ENCODE measurements around the gene CNTD1.

Gene CNTD1

DNA sequence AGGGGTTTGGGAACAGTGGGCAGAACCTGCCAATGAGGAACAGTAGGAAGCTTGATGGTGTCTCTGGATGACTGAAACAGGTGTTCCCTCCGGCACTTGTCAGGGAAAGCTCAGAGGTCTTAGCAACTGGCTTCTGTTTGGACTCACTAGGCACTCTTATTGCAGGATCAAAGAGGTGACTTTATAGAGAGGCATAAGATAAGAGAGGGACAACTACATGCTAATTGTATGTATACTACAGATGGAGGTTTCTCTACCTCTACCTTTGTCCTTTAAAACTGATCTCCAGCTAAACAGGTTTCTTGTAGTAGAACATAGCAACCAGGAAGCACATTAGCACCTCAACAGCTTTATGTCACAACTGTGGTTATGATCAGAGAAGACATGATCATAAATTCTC, 7.6 kb downstream of the CNTD1 start:
- DNase-seq, result no peak

DNA sequence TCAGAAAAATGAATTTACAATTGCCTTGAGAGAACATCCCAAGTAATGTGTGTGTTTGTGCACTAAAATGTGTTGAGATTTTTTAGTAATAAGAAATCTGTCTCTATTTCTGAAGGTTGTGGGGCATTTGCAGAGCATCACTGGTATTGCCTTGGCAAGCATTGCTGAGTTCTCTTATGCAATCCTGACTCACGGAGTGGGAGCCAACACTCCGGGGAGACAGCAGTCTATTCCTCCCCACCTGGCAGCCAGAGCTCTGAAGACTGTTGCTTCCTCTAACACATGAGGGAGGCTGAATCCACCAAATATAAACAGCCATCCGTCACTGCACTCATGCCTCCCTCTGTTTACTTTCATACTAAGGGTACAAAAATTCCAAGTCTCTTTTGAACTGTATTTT, 10.6 kb downstream of the CNTD1 start:
- peak; percentile 92 for DNase-seq

DNA sequence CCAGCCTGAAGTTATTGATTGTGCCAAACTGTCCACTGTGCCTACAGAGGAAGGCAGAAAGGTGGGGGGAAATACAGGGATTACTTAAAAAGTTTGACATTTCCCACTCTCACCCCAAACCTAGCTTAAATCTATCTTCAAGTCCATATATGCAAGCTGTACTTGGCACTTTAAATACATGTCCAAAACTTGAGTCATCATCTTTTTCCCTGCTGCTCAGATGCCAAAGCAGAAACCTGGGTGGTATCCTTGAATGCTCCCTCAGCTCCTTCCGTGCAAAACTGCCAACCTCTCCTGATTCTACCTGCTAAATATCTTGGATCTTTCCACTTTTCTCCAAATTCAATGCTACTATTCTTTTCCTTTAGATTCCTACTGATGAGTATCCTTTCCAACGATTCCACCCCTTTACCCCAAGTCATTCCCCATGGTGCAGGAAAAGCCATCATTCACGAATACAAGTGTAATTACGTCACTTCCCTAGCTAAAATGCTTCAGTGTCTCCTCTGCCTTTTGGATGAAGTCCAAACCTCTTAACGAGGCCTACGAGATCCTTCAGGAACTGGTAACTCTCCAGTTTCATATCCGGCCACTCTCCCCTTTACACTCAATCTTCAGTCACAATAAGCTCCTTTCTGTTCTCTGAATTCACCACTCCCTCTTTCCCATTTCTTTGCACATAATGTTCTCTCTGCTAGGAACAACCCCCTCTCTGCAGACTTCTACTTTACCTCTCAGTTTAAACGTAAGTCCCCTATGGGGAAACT, 16.2 kb downstream of the CNTD1 start:
- peak; percentile 98 for DNase-seq

- peak; percentile 84 for DNase-seq
Observed at GRCh38 chr17:42817866-42818265, 19.2 kb downstream of the CNTD1 start.

DNA sequence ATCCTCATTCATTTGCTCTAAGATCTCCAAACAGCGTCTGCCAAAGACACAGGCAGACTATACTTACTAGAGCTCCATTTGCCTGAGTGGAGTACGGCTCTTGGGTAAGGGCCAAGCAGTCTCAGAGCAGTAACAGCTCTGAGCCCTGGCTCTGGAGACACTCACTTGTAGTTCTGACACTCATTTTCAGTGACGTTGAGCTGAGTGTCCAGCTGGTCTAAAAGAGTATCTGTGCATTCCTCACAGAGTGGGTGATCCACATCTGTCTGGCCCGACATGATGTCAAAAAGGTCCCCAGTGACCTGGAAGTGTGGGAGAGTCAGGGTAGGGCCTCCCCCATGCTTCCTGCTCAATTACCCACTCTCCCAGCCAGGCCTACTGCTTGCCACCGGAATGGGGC, 19.7 kb downstream of the CNTD1 start:
- DNase-seq, result no peak

DNA sequence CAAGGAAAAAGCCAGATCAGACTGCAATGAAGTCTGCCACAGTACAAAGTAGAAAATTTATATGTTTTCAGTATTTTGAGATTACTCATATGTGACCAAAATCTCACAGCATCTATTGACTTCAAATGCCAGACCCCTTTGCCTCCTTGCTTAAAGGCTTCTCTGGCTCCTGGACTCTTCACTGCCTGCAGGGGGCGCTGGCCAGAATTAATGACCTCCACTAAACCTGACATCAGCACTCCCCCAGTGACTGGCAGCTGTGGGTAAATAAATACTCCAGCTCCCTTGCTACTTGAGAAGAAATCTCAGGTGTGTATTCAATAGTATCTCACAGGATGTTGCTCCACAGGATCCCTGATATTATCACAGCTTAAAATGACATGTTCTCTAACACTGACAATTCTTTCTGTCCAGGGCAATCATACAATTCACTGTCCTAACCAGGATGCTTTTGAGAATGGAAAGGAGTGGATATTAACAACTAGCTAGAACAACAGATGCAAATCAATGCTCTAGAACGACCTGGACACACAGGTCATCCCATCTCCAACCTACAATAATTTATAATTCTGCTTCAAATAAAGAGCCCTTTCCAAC, 21.4 kb downstream of the CNTD1 start:
- peak; percentile 49 for DNase-seq

- DNase-seq, result no peak
Observed at GRCh38 chr17:42821176-42821575, 22.5 kb downstream of the CNTD1 start.

DNA sequence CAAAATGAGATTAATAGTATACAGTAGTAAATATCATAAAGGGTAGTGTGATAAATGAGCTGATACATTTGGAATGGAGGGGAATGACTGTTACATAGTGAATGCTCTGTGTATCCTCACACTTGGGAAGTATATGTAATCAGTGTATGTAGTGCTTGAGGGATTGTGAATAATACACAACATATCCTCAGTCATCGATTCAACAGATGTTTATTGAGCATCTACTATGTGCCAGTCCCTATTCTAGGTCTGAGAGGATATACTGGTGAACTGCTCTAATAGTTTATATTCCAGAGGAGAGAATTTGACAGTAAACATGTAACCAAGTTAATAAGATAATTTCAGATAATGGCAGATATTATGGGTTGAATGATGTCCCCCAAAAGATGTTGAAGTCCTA, 28.8 kb downstream of the CNTD1 start:
- no peak for DNase-seq

DNA sequence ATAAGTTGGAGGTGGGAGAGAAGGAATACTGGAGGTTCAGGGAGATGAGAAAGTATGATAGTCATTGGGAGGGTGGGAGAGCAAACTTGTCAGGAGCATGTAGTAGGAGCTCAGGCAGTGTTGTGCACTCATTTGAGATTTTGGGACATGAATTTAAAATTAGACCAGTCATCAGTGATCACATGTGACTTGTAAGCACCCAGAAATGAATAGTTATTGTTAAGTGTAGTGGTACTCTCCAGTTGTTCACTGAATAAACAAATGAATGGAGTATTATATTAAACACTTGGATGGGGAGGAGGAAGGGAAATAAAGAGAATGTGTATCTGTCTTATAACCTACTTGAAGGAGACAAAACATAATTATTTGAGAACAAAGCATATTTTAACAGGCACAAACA, 32.3 kb downstream of the CNTD1 start:
- no peak for DNase-seq

- DNase-seq, result no peak
Observed at GRCh38 chr17:42832213-42832933, 33.7 kb downstream of the CNTD1 start.

GRCh38 chr17:42832934-42833766, 34.5 kb downstream of the CNTD1 start, which contains the start of gene PSME3:
Gene PSME3, plus strand, starts transcription at chr17:42833397. Its CDS starts 235 bp downstream, at chr17:42833632.
- DNase-seq, result peak; percentile 91

GRCh38 chr17:42833767-42834422, 35.2 kb downstream of the CNTD1 start:
- no peak for DNase-seq

- DNase-seq, result no peak
Observed at GRCh38 chr17:42835732-42836131, 37.1 kb downstream of the CNTD1 start.

- no peak for DNase-seq
Observed at GRCh38 chr17:42841975-42842685, 43.5 kb downstream of the CNTD1 start.

DNA sequence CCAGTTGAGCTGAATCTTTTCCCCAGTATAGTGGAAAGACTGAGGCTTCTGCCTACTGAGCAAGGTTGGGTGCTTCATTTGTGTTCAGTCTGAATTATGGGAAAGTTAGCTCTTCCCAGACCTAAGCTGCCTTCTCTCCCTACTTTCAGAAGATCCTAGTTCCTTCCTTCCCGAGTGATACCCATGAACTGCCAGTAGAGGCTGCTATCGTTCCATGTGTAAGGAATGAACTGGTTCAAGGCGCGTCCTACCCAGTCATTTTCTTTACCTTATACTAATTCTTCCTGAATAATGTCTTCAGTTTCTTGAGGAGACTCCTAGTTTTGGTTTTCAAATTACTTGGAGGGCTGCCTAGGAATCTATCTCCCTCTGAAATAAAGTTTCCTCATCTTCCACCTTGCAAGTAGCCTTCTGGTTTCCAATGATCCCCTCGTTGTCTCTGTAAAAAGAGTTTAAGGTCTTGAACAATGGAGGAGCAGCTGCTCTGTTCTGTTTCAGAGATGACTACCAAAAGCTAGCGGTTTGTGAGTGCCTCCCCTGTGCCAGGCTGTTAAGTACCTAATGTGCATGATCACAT, 44.8 kb downstream of the CNTD1 start:
- peak; percentile 40 for DNase-seq

DNA sequence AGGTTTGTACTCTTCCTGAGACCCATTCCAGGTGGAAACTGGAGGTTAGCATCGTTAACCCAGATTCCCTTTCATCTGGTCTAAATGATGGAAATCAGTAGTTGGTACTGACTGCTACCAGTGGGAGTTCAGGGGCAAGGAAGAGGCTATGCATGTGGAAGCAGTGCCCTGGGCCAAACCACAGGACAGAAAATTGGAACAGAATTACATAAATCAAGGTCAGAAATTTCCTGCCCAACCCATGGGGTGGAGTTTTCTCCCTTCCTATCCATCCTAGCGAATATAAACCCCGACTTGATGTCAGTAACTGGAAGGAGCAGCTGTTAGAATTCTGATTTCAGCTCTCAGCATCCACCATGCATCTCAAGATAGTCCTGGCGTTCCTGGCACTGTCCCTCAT, 45.6 kb downstream of the CNTD1 start, which contains the start of gene AOC2:
TSS of gene AOC2 (plus strand) at position 310 of the 400 bp plus-strand sequence. CDS start at position 357, 47 bp downstream.
- DNase-seq, result peak; percentile 48

DNA sequence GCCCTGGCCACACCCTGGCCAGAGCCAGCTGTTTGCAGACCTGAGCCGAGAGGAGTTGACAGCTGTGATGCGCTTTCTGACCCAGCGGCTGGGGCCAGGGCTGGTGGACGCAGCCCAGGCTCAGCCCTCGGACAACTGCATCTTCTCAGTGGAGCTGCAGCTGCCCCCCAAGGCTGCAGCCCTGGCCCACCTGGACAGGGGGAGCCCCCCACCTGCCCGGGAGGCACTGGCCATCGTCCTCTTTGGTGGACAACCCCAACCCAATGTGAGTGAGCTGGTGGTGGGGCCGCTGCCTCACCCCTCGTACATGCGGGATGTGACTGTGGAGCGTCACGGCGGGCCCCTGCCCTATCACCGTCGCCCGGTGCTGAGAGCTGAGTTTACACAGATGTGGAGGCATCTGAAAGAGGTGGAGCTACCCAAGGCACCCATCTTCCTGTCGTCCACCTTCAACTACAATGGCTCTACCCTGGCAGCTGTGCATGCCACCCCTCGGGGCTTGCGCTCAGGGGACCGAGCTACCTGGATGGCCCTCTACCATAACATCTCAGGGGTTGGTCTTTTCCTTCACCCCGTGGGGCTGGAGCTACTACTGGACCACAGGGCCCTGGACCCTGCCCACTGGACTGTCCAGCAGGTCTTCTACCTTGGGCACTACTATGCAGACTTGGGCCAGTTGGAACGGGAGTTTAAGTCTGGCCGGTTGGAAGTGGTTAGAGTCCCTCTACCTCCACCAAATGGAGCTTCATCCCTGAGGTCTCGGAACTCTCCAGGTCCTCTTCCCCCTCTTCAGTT, 46.3 kb downstream of the CNTD1 start:
- DNase-seq, result no peak

GRCh38 chr17:42845556-42845917, 46.9 kb downstream of the CNTD1 start:
- DNase-seq, result no peak

DNA sequence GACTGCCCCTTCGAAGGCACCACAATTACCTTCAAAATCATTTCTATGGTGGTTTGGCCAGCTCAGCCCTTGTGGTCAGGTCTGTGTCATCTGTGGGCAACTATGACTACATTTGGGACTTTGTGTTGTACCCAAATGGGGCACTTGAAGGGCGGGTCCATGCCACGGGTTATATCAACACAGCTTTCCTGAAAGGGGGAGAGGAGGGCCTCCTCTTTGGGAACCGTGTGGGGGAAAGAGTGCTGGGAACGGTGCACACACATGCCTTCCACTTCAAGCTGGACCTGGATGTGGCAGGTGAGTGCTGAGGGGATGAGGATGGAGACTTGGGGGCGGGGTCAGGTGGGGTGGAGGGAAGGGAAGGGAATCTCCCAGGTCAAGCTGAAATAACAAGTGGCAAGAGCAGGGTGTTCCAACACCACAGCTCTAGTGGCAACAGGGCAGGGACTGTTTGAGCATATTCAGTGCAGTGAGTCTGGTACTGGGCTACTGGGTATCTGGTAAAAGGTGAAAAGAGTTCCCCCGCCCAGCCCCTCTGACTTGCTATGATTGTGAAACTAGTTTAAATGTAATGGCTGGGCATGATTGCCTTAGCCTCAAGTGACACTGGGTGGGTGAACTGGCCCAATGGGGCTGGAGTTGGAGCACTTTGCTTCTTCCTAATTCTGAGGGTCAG, 47.4 kb downstream of the CNTD1 start:
- no peak for DNase-seq

Measured in NCI-H226 (cell line).